MCF 10A (cell line): ENCODE results near the gene CTSE. TPM values are rescaled to one million over a fixed set of nuclear protein-coding genes. Genes with fewer than 3 reads are reported as not detected.
"Not testable (repeated sequence)": the region's sequence is repeated elsewhere in the genome, so short reads cannot be mapped to it uniquely, and the experiment has no call there.

Experiments
- BruUV-seq: library from RNA; stranded (reverse); fragments of 400-500 nt; replicated peaks from 2 replicates; lab custom pipeline; 2021; lab: Mats Ljungman, UMichigan
- CTCF ChIA-PET: fragments of 300-600 bp; sonication (Branson Sonifier 250); formaldehyde crosslinking; extraction: SDS; loops from one replicate; lab custom pipeline; 2021; ENCODE audit warnings: antibody characterized with exemption, inconsistent platforms; lab: Yijun Ruan, JAX
- POLR2A ChIA-PET: fragments of 300-600, 350-650 bp; sonication (Branson Sonifier 250); formaldehyde crosslinking; extraction: SDS; loops from one replicate; lab custom pipeline; 2020; ENCODE audit warnings: antibody characterized with exemption, inconsistent platforms; lab: Yijun Ruan, JAX
- DNase-seq: peaks from one replicate; pipeline ENCODE4 v3.0.0-alpha.2; 2018; ENCODE audit not compliant: unreplicated experiment
- H3K27ac Mint-ChIP-seq: one replicate; pipeline ENCODE4 v1.8.0; 2022; ENCODE audit warnings: mild to moderate bottlenecking, low read depth, mixed read lengths; ENCODE audit not compliant: unreplicated experiment
- H3K27me3 Mint-ChIP-seq: one replicate; pipeline ENCODE4 v1.8.0; 2022; ENCODE audit warnings: mixed read lengths; ENCODE audit not compliant: insufficient read depth, unreplicated experiment
- H3K36me3 Mint-ChIP-seq: one replicate; pipeline ENCODE4 v1.8.0; 2022; ENCODE audit warnings: mild to moderate bottlenecking, moderate library complexity, mixed read lengths; ENCODE audit not compliant: insufficient read depth, unreplicated experiment
- H3K4me1 Mint-ChIP-seq: one replicate; pipeline ENCODE4 v1.8.0; 2022; ENCODE audit warnings: mixed read lengths; ENCODE audit not compliant: insufficient read depth, unreplicated experiment
- H3K4me3 Mint-ChIP-seq: one replicate; pipeline ENCODE4 v1.8.0; 2022; ENCODE audit warnings: mild to moderate bottlenecking, moderate library complexity, mixed read lengths; ENCODE audit not compliant: unreplicated experiment
- H3K9me3 Mint-ChIP-seq: one replicate; pipeline ENCODE4 v1.8.0; 2022; ENCODE audit warnings: mixed read lengths; ENCODE audit not compliant: unreplicated experiment
- intact Hi-C: fragments of 100-400 bp; cut with micrococcal nuclease; formaldehyde crosslinking; loops from 2 replicates; pipeline ENCODE4 v1.14.1; 2022
- total RNA-seq: library from RNA; stranded (reverse); gene quantifications from 2 replicates; pipeline ENCODE4 v1.2.3, GENCODE V29; 2022

Gene CTSE
- total RNA-seq, 1 experiment from 2014 or later, result 0.79 TPM

GRCh38 chr1:206055639-206056323, 32.1 kb upstream of the CTSE start:
- ChIA-PET CTCF (interaction anchor here (0.6 to 5.1 kb wide), 18 partner anchors 10 to 1703 kb away, joined by 3 to 24 read pairs (median 4); no protein-coding TSS in a partner anchor), POLR2A (interaction anchor here (0.6 to 2.3 kb wide), 9 partner anchors 11 to 981 kb away, joined by 3 to 14 read pairs (median 3); no protein-coding TSS in a partner anchor)
- H3K36me3 Mint-ChIP-seq, intact Hi-C loops, H3K4me3 Mint-ChIP-seq, H3K27me3 Mint-ChIP-seq, DNase-seq, BruUV-seq, H3K27ac Mint-ChIP-seq, H3K9me3 Mint-ChIP-seq, H3K4me1 Mint-ChIP-seq: not testable (repeated sequence)

GRCh38 chr1:206055069-206055625, 31.5 kb upstream of the CTSE start:
- H3K9me3 Mint-ChIP-seq, H3K27me3 Mint-ChIP-seq, H3K27ac Mint-ChIP-seq, intact Hi-C loops, DNase-seq, H3K4me3 Mint-ChIP-seq, H3K4me1 Mint-ChIP-seq, BruUV-seq, H3K36me3 Mint-ChIP-seq: not testable (repeated sequence)
- ChIA-PET CTCF (interaction anchor here (0.6 to 5.1 kb wide), 16 partner anchors 10 to 148 kb away, joined by 3 to 24 read pairs (median 5); no protein-coding TSS in a partner anchor), POLR2A (interaction anchor here (0.6 to 2.3 kb wide), 8 partner anchors 10 to 980 kb away, joined by 3 to 14 read pairs (median 4); no protein-coding TSS in a partner anchor)

DNA sequence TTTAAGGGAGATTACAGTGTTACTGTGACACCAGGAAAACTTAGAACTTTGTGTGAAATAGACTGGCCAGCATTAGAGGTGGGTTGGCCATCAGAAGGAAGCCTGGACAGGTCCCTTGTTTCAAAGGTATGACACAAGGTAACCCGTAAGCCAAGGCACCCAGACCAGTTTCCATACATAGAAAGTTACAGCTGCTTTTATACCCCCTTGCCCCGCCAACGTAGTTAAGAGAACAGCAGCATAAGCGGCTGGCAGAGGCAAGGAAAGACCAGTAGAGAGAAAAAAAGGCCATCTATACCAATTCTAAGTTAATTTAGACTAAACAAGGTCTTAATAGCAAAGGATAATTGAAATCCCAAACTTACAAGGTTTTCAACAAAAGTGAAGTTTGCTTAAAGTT, 29.9 kb upstream of the CTSE start:
- BruUV-seq, intact Hi-C loops, H3K27me3 Mint-ChIP-seq, H3K27ac Mint-ChIP-seq, H3K9me3 Mint-ChIP-seq, POLR2A ChIA-PET, H3K4me3 Mint-ChIP-seq, H3K36me3 Mint-ChIP-seq, DNase-seq: not testable (repeated sequence)
- peaks cover 14% of the 10 kb centered on the region for H3K4me1 Mint-ChIP-seq
- CTCF ChIA-PET, result interaction anchor here (0.5 to 5.1 kb wide), 3 partner anchors 16 to 468 kb away, joined by 3 to 24 read pairs (median 4); no protein-coding TSS in a partner anchor

DNA sequence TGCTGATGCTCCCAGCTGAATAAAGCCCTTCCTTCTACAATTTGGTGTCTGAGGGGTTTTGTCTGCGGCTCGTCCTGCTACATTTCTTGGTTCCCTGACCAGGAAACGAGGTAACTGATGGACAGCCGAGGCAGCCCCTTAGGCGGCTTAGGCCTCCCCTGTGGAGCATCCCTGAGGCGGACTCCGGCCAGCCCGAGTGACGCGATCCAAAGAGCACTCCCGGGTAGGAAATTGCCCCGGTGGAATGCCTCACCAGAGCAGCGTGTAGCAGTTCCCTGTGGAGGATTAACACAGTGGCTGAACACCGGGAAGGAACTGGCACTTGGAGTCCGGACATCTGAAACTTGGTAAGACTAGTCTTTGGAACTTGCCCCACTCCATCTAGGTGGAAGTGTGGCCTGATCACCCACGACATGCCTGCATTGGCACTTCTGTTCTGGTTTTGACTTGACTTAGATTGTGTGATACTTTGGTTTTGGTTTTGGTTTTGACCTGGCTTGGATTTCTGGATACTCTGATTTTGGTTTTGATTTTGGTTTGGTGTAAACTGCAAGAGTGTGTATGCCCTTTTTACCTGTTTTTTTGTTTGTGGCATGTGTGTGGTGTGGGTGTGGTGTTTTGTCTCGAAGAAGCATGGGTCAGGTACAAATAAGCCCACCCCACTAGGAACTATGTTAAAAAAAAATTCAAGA, 29.4 kb upstream of the CTSE start, which contains the start of gene RHEX:
RHEX (plus strand) TSS at position 255 of the 692 bp plus-strand sequence. CDS start 44,656 bp downstream, outside the sequence.
- intact Hi-C loops, H3K36me3 Mint-ChIP-seq, BruUV-seq, POLR2A ChIA-PET, H3K27me3 Mint-ChIP-seq, H3K27ac Mint-ChIP-seq, H3K4me3 Mint-ChIP-seq, H3K9me3 Mint-ChIP-seq, DNase-seq: not testable (repeated sequence)
- peaks cover 14% of the 10 kb centered on the region for H3K4me1 Mint-ChIP-seq
- CTCF ChIA-PET, result interaction anchor here (0.7 to 5.1 kb wide), 3 partner anchors 22 to 262 kb away, joined by 3 to 24 read pairs (median 3); no protein-coding TSS in a partner anchor

- CTCF ChIA-PET, result interaction anchor here (0.5 to 1.2 kb wide), 4 partner anchors 11 to 261 kb away, joined by 3 to 4 read pairs (median 3); no protein-coding TSS in a partner anchor
- POLR2A ChIA-PET, result interaction anchor here (2.7 kb wide), 1 partner anchor 22 kb away, joined by 6 read pairs; no protein-coding TSS in a partner anchor
- BruUV-seq, H3K36me3 Mint-ChIP-seq, H3K9me3 Mint-ChIP-seq, intact Hi-C loops, H3K4me3 Mint-ChIP-seq, H3K27me3 Mint-ChIP-seq, H3K27ac Mint-ChIP-seq, DNase-seq: not testable (repeated sequence)
- H3K4me1 Mint-ChIP-seq, result peaks cover 14% of the 10 kb centered on the region
These were observed 28.7 kb upstream of the CTSE start for GRCh38 chr1:206052231-206052865.
